Neural cell (in vitro differentiated cells): ENCODE measurements around the gene SLC4A4. TPM values are rescaled to one million over a fixed set of nuclear protein-coding genes. Genes with fewer than 3 reads are reported as not detected.

ENCODE experiments used
- H2AFZ ChIP-seq: fragments of 200-600, 300-800 bp; sonication (generic), shearing (Covaris generic); 2 replicates; pipeline ENCODE4 v1.6.0; 2014; ENCODE audit warnings: low read depth, mild to moderate bottlenecking, antibody characterized with exemption, low read length, moderate library complexity
- H3F3A ChIP-seq: fragments of 200-600 bp; shearing (Covaris generic); 2 replicates; pipeline ENCODE4 v1.6.1; 2016; ENCODE audit warnings: mild to moderate bottlenecking, moderate library complexity, mixed read lengths, antibody characterized with exemption, low read length; ENCODE audit not compliant: insufficient read depth, poor library complexity, severe bottlenecking
- H3K27ac ChIP-seq: fragments of 200-600, 300-800 bp; sonication (generic), shearing (Covaris generic); 2 replicates; pipeline ENCODE4 v1.5.1; 2014; ENCODE audit warnings: mild to moderate bottlenecking, low read length, moderate library complexity
- H3K27me3 ChIP-seq: fragments of 300-800, 200-600 bp; sonication (generic), shearing (Covaris generic); 2 replicates; pipeline ENCODE4 v1.6.0; 2014; ENCODE audit warnings: mild to moderate bottlenecking, low read depth, low read length, moderate library complexity; ENCODE audit not compliant: insufficient read depth
- H3K36me3 ChIP-seq: fragments of 300-800, 200-600 bp; sonication (generic), shearing (Covaris generic); 2 replicates; pipeline ENCODE4 v1.5.1; 2014; ENCODE audit warnings: mild to moderate bottlenecking, antibody characterized with exemption, low read length, moderate library complexity; ENCODE audit not compliant: insufficient read depth
- H3K4me2 ChIP-seq: fragments of 300-800, 200-600 bp; sonication (generic), shearing (Covaris generic); 2 replicates; pipeline ENCODE4 v1.6.0; 2014; ENCODE audit warnings: mild to moderate bottlenecking, low read length
- H3K4me3 ChIP-seq: fragments of 300-800, 200-600 bp; sonication (generic), shearing (Covaris generic); 2 replicates; pipeline ENCODE4 v1.5.1; 2014; ENCODE audit warnings: mild to moderate bottlenecking, low read length, moderate library complexity
- H3K79me2 ChIP-seq: fragments of 200-600 bp; shearing (Covaris generic); replicated peaks from 2 replicates; pipeline ENCODE4 v1.6.0; 2014; ENCODE audit warnings: mild to moderate bottlenecking, low read length, moderate library complexity; ENCODE audit not compliant: insufficient read depth
- H3K9ac ChIP-seq: fragments of 300-800, 200-600 bp; sonication (generic), shearing (Covaris generic); 2 replicates; pipeline ENCODE4 v1.6.1; 2016; ENCODE audit warnings: mild to moderate bottlenecking, low read length, mixed read lengths
- H3K9me2 ChIP-seq: fragments of 200-600 bp; shearing (Covaris generic); 2 replicates; pipeline ENCODE4 v1.6.1; 2016; ENCODE audit warnings: mild to moderate bottlenecking, low read length, mixed read lengths; ENCODE audit not compliant: insufficient read depth
- H3K9me3 ChIP-seq: fragments of 200-600, 300-800 bp; sonication (generic), shearing (Covaris generic); 2 replicates; pipeline ENCODE4 v1.6.1; 2016; ENCODE audit warnings: mild to moderate bottlenecking, mixed run types, low read length, moderate library complexity, mixed read lengths
- H4K20me1 ChIP-seq: fragments of 200-600 bp; shearing (Covaris generic); 2 replicates; pipeline ENCODE4 v1.6.1; 2016; ENCODE audit warnings: mild to moderate bottlenecking, mixed run types; ENCODE audit not compliant: insufficient read depth
- EP300 ChIP-seq: fragments of 450-650 bp; conservative IDR thresholded peaks from 2 replicates; pipeline ENCODE4 v1.6.1; 2014; ENCODE audit warnings: antibody characterized with exemption, mild to moderate bottlenecking, moderate library complexity; ENCODE audit not compliant: poor library complexity, severe bottlenecking
- EZH2 ChIP-seq: fragments of 200-600, 300-800 bp; shearing (Covaris generic), sonication (generic); IDR thresholded peaks from 2 replicates; pipeline ENCODE4 v1.6.1; 2014; ENCODE audit warnings: antibody characterized with exemption, low read length, borderline replicate concordance, mild to moderate bottlenecking; ENCODE audit not compliant: insufficient read depth, poor library complexity, severe bottlenecking
- MXI1 ChIP-seq: fragments of 450-650 bp; conservative IDR thresholded peaks from 2 replicates; pipeline ENCODE4 v1.6.1; 2014; ENCODE audit warnings: antibody characterized with exemption, mild to moderate bottlenecking; ENCODE audit not compliant: poor library complexity, severe bottlenecking
- RAD21 ChIP-seq: fragments of 450-650 bp; conservative IDR thresholded peaks from 2 replicates; pipeline ENCODE4 v1.6.1; 2014; ENCODE audit warnings: antibody characterized with exemption, mild to moderate bottlenecking, moderate library complexity
- REST ChIP-seq: IDR thresholded peaks from 2 replicates; pipeline ENCODE4 v1.6.1; 2012; ENCODE audit warnings: borderline replicate concordance
- SMC3 ChIP-seq: fragments of 450-650 bp; conservative IDR thresholded peaks from 2 replicates; pipeline ENCODE4 v1.6.1; 2014; ENCODE audit warnings: antibody characterized with exemption, mild to moderate bottlenecking, moderate library complexity; ENCODE audit not compliant: poor library complexity
- TAF1 ChIP-seq: IDR thresholded peaks from 2 replicates; pipeline ENCODE4 v1.6.1; 2012; ENCODE audit warnings: low read depth
- polyA plus RNA-seq: library from polyadenylated mRNA; depleted of rRNA; stranded (reverse); fragments of >200 nt; gene quantifications from 2 replicates; pipeline ENCODE4 v1.2.3, GENCODE V29; 2014
- TF ChIP-seq, protein P1 (sequence below): fragments of 450-650 bp; IDR thresholded peaks from 2 replicates; pipeline ENCODE4 v1.5.1; 2014; ENCODE audit warnings: antibody characterized with exemption, mild to moderate bottlenecking, moderate library complexity; ENCODE audit not compliant: poor library complexity, severe bottlenecking

SLC4A4 gene
- polyA plus RNA-seq, 1 donor from 2014 or later = 9.2 TPM

GRCh38 chr4:71587995-71588394, 249.2 kb downstream of the SLC4A4 start:
- Histone ChIP-seq H2AFZ (no peak overlapping the region), H3K27ac (no peak overlapping the region), H3K9me3 (no peaks in the 10 kb centered on the region), H3K9ac (no peak overlapping the region), H4K20me1 (no peaks in the 10 kb centered on the region), H3K27me3 (no peaks in the 10 kb centered on the region), H3K4me3 (no peak overlapping the region), H3F3A (no peaks in the 10 kb centered on the region), H3K9me2 (no peaks in the 10 kb centered on the region), H3K79me2 (no peaks in the 10 kb centered on the region), H3K4me2 (no peak overlapping the region), H3K36me3 (no peaks in the 10 kb centered on the region)
- TF ChIP-seq RAD21 = no peak
- TF ChIP-seq EP300 = no peak
- TF ChIP-seq REST = no peak

DNA sequence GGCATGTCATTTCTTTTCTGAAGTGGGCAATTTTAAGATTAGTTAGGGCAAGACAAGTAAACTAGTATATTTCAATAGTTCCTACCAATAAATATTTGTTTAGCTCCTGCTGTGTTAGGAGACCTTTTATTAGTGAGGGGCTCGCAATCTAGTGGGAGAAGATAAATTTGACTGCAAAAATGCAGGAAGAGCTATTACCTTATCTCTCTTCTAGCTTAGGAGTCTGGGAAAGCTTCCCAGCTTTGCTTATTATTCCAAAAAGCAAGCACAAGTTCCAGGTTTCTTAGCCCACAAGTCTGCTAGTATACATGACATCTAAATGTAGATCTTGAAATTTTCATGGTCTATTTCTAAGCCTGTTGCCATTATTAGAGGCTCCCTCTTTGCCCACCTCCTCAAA, 254.0 kb downstream of the SLC4A4 start:
- H3K4me3 ChIP-seq = no peak overlapping the region
- no peaks in the 10 kb centered on the region for H3K9me3 ChIP-seq
- no peak overlapping the region for H3K9ac ChIP-seq
- H3K4me2 ChIP-seq = no peak overlapping the region
- H3K9me2 ChIP-seq = no peaks in the 10 kb centered on the region
- H3K27ac ChIP-seq = no peak overlapping the region
- H2AFZ ChIP-seq = no peak overlapping the region
- no peaks in the 10 kb centered on the region for H3F3A ChIP-seq
- no peaks in the 10 kb centered on the region for H3K27me3 ChIP-seq
- H4K20me1 ChIP-seq = no peaks in the 10 kb centered on the region
- H3K36me3 ChIP-seq = no peaks in the 10 kb centered on the region
- no peaks in the 10 kb centered on the region for H3K79me2 ChIP-seq
- no peak for TF ChIP-seq TAF1
- no peak for TF ChIP-seq RAD21
- no peak for TF ChIP-seq EP300
- TF ChIP-seq REST = no peak
- TF ChIP-seq, protein P1, sequence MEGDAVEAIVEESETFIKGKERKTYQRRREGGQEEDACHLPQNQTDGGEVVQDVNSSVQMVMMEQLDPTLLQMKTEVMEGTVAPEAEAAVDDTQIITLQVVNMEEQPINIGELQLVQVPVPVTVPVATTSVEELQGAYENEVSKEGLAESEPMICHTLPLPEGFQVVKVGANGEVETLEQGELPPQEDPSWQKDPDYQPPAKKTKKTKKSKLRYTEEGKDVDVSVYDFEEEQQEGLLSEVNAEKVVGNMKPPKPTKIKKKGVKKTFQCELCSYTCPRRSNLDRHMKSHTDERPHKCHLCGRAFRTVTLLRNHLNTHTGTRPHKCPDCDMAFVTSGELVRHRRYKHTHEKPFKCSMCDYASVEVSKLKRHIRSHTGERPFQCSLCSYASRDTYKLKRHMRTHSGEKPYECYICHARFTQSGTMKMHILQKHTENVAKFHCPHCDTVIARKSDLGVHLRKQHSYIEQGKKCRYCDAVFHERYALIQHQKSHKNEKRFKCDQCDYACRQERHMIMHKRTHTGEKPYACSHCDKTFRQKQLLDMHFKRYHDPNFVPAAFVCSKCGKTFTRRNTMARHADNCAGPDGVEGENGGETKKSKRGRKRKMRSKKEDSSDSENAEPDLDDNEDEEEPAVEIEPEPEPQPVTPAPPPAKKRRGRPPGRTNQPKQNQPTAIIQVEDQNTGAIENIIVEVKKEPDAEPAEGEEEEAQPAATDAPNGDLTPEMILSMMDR = no peak
- TF ChIP-seq MXI1 = no peak
- TF ChIP-seq EZH2 = no peak
- TF ChIP-seq SMC3 = no peak
